GM12878 (cell line): ENCODE measurements around the gene SAC3D1. TPM values are rescaled to one million over a fixed set of nuclear protein-coding genes. Genes with fewer than 3 reads are reported as not detected.

Source experiments
- ATAC-seq: fragments of 200-7000 bp; cut with Tn5 transposase; 3 replicates; pipeline ENCODE4 v1.9.1; 2020; ENCODE audit warnings: mild to moderate bottlenecking, moderate library complexity
- BruUV-seq: library from RNA; stranded (reverse); fragments of 400-500 nt; replicated peaks from 2 replicates; lab custom pipeline; 2021; lab: Mats Ljungman, UMichigan
- CTCF ChIA-PET: fragments of 300-600 bp; sonication (Branson Sonifier 250); formaldehyde crosslinking; extraction: SDS; loops from one replicate; lab custom pipeline; 2021; ENCODE audit warnings: inconsistent platforms; lab: Yijun Ruan, JAX
- POLR2A ChIA-PET: fragments of 350-600 bp; formaldehyde crosslinking; extraction: SDS; loops from one replicate; lab custom pipeline; 2021; ENCODE audit warnings: inconsistent platforms; lab: Charles Lee
- RAD21 ChIA-PET: fragments of 300-600 bp; sonication (Branson Sonifier 250); formaldehyde crosslinking; loops from one replicate; lab custom pipeline; 2023; ENCODE audit warnings: antibody characterized with exemption; ENCODE audit not compliant: unreplicated experiment; lab: Charles Lee
- SMC1A ChIA-PET: fragments of 300-600 bp; sonication (Branson Sonifier 250); formaldehyde crosslinking; loops from one replicate; lab custom pipeline; 2023; ENCODE audit not compliant: unreplicated experiment, uncharacterized antibody; lab: Charles Lee
- DNase-seq: peaks from one replicate; pipeline ENCODE4 v3.0.0-alpha.2; 2011; ENCODE audit warnings: low read depth, low spot score
- FAIRE-seq: peaks from 3 replicates; lab custom pipeline; 2011; peaks lifted over from hg19 to GRCh38; lab: Jason Lieb, UNC
- H2AFZ ChIP-seq: 2 replicates; pipeline ENCODE4 v1.6.0; 2011; ENCODE audit warnings: low read depth, low read length, control low read depth; ENCODE audit not compliant: control insufficient read depth
- H3K27ac ChIP-seq: 2 replicates; pipeline ENCODE4 v1.5.1; 2011; ENCODE audit warnings: control low read depth; ENCODE audit not compliant: control insufficient read depth, insufficient read depth
- H3K27me3 ChIP-seq, 2 experiments: replicated peaks in 1 of 2; 2 replicates each; pipeline versions ENCODE4 v1.6.0 to v1.6.1; 2011; ENCODE audit warnings: low read length in 1 of 2; ENCODE audit not compliant: control insufficient read depth in 2 of 2, insufficient read depth in 2 of 2
- H3K36me3 ChIP-seq, 2 experiments: 2 replicates each; pipeline ENCODE4 v1.5.1; 2011; ENCODE audit warnings: low read length in 1 of 2; ENCODE audit not compliant: control insufficient read depth in 2 of 2, insufficient read depth in 2 of 2
- H3K4me1 ChIP-seq: 2 replicates; pipeline ENCODE4 v1.6.1; 2011; ENCODE audit warnings: mild to moderate bottlenecking, low read length, moderate library complexity, mixed read lengths; ENCODE audit not compliant: control insufficient read depth, insufficient read depth
- H3K4me2 ChIP-seq: 2 replicates; pipeline ENCODE4 v1.6.0; 2011; ENCODE audit warnings: control low read depth; ENCODE audit not compliant: control insufficient read depth, insufficient read depth
- H3K4me3 ChIP-seq: fragments of 200-600 bp; sonication (generic); 2 replicates; pipeline ENCODE4 v1.5.1; 2016
- H3K79me2 ChIP-seq: 2 replicates; pipeline ENCODE4 v1.6.0; 2011; ENCODE audit warnings: low read length; ENCODE audit not compliant: control insufficient read depth, insufficient read depth
- H3K9ac ChIP-seq: 2 replicates; pipeline ENCODE4 v1.8.0; 2011; ENCODE audit warnings: low read length, control low read depth, mixed read lengths; ENCODE audit not compliant: control insufficient read depth, insufficient read depth
- H3K9me3 ChIP-seq: replicated peaks from 3 replicates; pipeline ENCODE4 v1.5.1; 2011; ENCODE audit warnings: mild to moderate bottlenecking, low read length; ENCODE audit not compliant: control insufficient read depth, insufficient read depth
- H4K20me1 ChIP-seq: 2 replicates; pipeline ENCODE4 v1.6.0; 2011; ENCODE audit not compliant: control insufficient read depth, insufficient read depth
- ATF7 ChIP-seq: fragments of 450-650 bp; IDR thresholded peaks from 2 replicates; pipeline ENCODE4 v1.6.1; 2016; ENCODE audit warnings: low read depth, mild to moderate bottlenecking
- BRCA1 ChIP-seq: IDR thresholded peaks from 2 replicates; pipeline ENCODE4 v1.6.1; 2011; ENCODE audit warnings: low read depth, low read length, improper control_type of control experiment
- EP300 ChIP-seq, 2 experiments: fragments of 150-350 bp in 1 of 2; IDR thresholded peaks; 2 replicates each; pipeline ENCODE4 v1.6.1; 2011 to 2012; ENCODE audit warnings: low read depth in 2 of 2, low read length in 2 of 2, borderline replicate concordance in 1 of 2, improper control_type of control experiment in 1 of 2, inconsistent platforms in 1 of 2; ENCODE audit not compliant: control insufficient read depth in 1 of 2
- FOS ChIP-seq: IDR thresholded peaks from 3 replicates; pipeline ENCODE4 v1.6.1; 2011; ENCODE audit warnings: borderline replicate concordance; ENCODE audit not compliant: insufficient read length; ENCODE audit errors: extremely low read depth
- HDAC2 ChIP-seq: fragments of 200-600 bp; sonication (generic); IDR thresholded peaks from 2 replicates; pipeline ENCODE4 v1.6.1; 2017
- KDM1A ChIP-seq: fragments of 200-600 bp; sonication (generic); IDR thresholded peaks from 2 replicates; pipeline ENCODE4 v1.6.1; 2016; ENCODE audit warnings: borderline replicate concordance
- LARP7 ChIP-seq: fragments of 450-650 bp; IDR thresholded peaks from 2 replicates; pipeline ENCODE4 v1.6.1; 2017; ENCODE audit warnings: mild to moderate bottlenecking
- NFYB ChIP-seq: IDR thresholded peaks from 2 replicates; pipeline ENCODE4 v1.6.1; 2011; ENCODE audit warnings: low read depth, mild to moderate bottlenecking, low read length, improper control_type of control experiment, moderate library complexity; ENCODE audit not compliant: insufficient read depth
- POLR2A ChIP-seq: IDR thresholded peaks from 2 replicates; pipeline ENCODE4 v1.6.1; 2011; ENCODE audit warnings: low read depth, mild to moderate bottlenecking, low read length
- POLR2AphosphoS5 ChIP-seq: IDR thresholded peaks from 2 replicates; pipeline ENCODE4 v1.6.1; 2011; ENCODE audit warnings: mild to moderate bottlenecking, low read length, inconsistent platforms
- STAT3 ChIP-seq: IDR thresholded peaks from 2 replicates; pipeline ENCODE4 v1.6.1; 2011; ENCODE audit warnings: low read depth, low read length, improper control_type of control experiment
- SUPT20H ChIP-seq: IDR thresholded peaks from 2 replicates; pipeline ENCODE4 v1.6.1; 2011; ENCODE audit warnings: low read depth, mild to moderate bottlenecking, low read length, moderate library complexity, borderline replicate concordance; ENCODE audit not compliant: control insufficient read depth
- TCF12 ChIP-seq: IDR thresholded peaks from 2 replicates; pipeline ENCODE4 v1.6.1; 2011; ENCODE audit warnings: low read depth, mild to moderate bottlenecking, low read length
- ZNF24 ChIP-seq: fragments of 450-650 bp; IDR thresholded peaks from 2 replicates; pipeline ENCODE4 v1.6.1; 2017; ENCODE audit warnings: antibody characterized with exemption, mild to moderate bottlenecking
- WGBS: methylation state at CpG from one replicate; pipeline ENCODE4 v1.1.6; 2016; ENCODE audit warnings: low lambda C conversion rate; ENCODE audit not compliant: insufficient replicate concordance, insufficient coverage; ENCODE audit errors: missing lambda C conversion rate; 5-methylcytosine and 5-hydroxymethylcytosine counted together
- in situ Hi-C: fragments of 300-500 bp; cut with MboI; formaldehyde crosslinking; loops from 9 replicates; pipeline ENCODE4 v1.14.3; 2018; ENCODE audit warnings: mixed read lengths
- intact Hi-C: fragments of 100-400 bp; cut with micrococcal nuclease; formaldehyde crosslinking; loops from one replicate; pipeline ENCODE4 v1.14.2; 2022; ENCODE audit not compliant: unreplicated experiment
- polyA plus RNA-seq, 11 experiments: library from polyadenylated mRNA; depleted of rRNA in 4 of 11; unstranded in 6 of 11; stranded (reverse) in 5 of 11; fragments of >200 nt; fragmentation: Nextera tagmentation in 4 of 11; fragmentation: Illumina TruSeq in 1 of 11; extraction: Ambion mirVana in 4 of 11; extraction: Trizol in 1 of 11; gene quantifications; 1 replicate in 1 of 11; 2 replicates in 10 of 11; pipeline versions ENCODE4 v1.2.1 to v1.2.3, GENCODE V29; 2011 to 2016; ENCODE audit warnings: inconsistent platforms in 2 of 11, missing spikeins in 2 of 11, low read depth in 1 of 11
- total RNA-seq, 4 experiments: library from RNA; depleted of rRNA in 3 of 4; stranded (reverse); fragments of >200 nt in 3 of 4; fragmentation: Illumina TruSeq in 1 of 4; extraction: Trizol in 1 of 4; gene quantifications; 2 replicates each; pipeline versions ENCODE4 v1.2.1 to v1.2.3, GENCODE V29; 2013 to 2021

Gene SAC3D1
- total and polyA plus RNA-seq, 10 of the 15 experiments (the other 5 are each of a cell fraction or from before 2014, with no cell fraction given): 0.16 to 44.6 (median 12.1) TPM

GRCh38 chr11:65084598-65085375 lies 43.8 kb downstream of the SAC3D1 start:
- ChIA-PET CTCF (interaction anchor here (0.8 to 1.5 kb wide), 6 partner anchors 14 to 245 kb away, joined by 3 to 5 read pairs (median 3); partner anchors contain the start of genes FAU, MRPL49 and TM7SF2), RAD21 (interaction anchor here (1.0 kb wide), 1 partner anchor 9 kb away, joined by 3 read pairs; no protein-coding TSS in a partner anchor), POLR2A (no interaction called here), SMC1A (interaction anchor here (0.8 kb wide), 2 partner anchors 10 to 32 kb away, joined by 3 read pairs; partner anchors contain the start of gene ZNHIT2)
- no peaks in the 10 kb centered on the region for H4K20me1 ChIP-seq
- 47% methylated on average over 23 of the region's 23 CpGs for WGBS
- DNase-seq (no peak), ATAC-seq (peak; percentile 27), FAIRE-seq (no peak)
- peak overlapping the region; percentile 82; the same call in 1 of the 2 replicates for H2AFZ ChIP-seq
- in situ Hi-C loops: no loop called here
- peaks cover 18% of the 10 kb centered on the region for H3K4me1 ChIP-seq
- H3K4me3 ChIP-seq: peak overlapping the region; percentile 86
- TF ChIP-seq ZNF24: no peak
- 0 out of 2 replicates have a peak, but pooled peaks have one; percentile 15 for TF ChIP-seq POLR2AphosphoS5
- TF ChIP-seq EP300 (IDR thresholded peaks at IDR 0.05; ENCODE audit: borderline replicate concordance in 1 of 2, control insufficient read depth in 1 of 2, low read depth in 2 of 2, low read length in 2 of 2): no peak
- TF ChIP-seq NFYB: 0 out of 2 replicates have a peak, but pooled peaks have one; percentile 30
- TF ChIP-seq SUPT20H: no peak
- TF ChIP-seq HDAC2: no peak
- no peak for TF ChIP-seq STAT3
- TF ChIP-seq BRCA1: no peak
- no peak for TF ChIP-seq ATF7
- no peak for TF ChIP-seq FOS
- peak; percentile 50; the same call in 1 of the 2 replicates for TF ChIP-seq POLR2A
- TF ChIP-seq KDM1A: no peak
- 0 out of 2 replicates have a peak, but pooled peaks have one; percentile 17 for TF ChIP-seq LARP7
- TF ChIP-seq TCF12: no peak
- no peaks in the 10 kb centered on the region for H3K9me3 ChIP-seq
- H3K27ac ChIP-seq: peak overlapping the region; percentile 84
- H3K27me3 ChIP-seq: no peaks in the 10 kb centered on the region
- peaks cover 7 to 15% of the 10 kb centered on the region in 2 experiments for H3K36me3 ChIP-seq
- peak overlapping the region; percentile 87 for H3K9ac ChIP-seq
- TSS peak; percentile 79 for BruUV-seq
- peaks cover 44% of the 10 kb centered on the region for H3K79me2 ChIP-seq
- H3K4me2 ChIP-seq: peak overlapping the region; percentile 68
- intact Hi-C loops: loop anchor here (2.0 kb wide), 1 partner anchor 72 kb away; no protein-coding TSS in a partner anchor
